Endodermal cell (in vitro differentiated cells): Measurements from ENCODE around the gene MEX3B. TPM values are rescaled to one million over a fixed set of nuclear protein-coding genes. Genes with fewer than 3 reads are reported as not detected.

Experiments
- DNase-seq: peaks from one replicate; pipeline ENCODE4 v3.0.0-alpha.2; 2017
- H3K27ac ChIP-seq: 2 replicates; pipeline ENCODE4 v1.5.1; 2013; ENCODE audit warnings: mild to moderate bottlenecking, low read depth, low read length, moderate library complexity
- H3K27me3 ChIP-seq: 2 replicates; pipeline ENCODE4 v1.6.1; 2013; ENCODE audit warnings: mild to moderate bottlenecking, low read length, moderate library complexity; ENCODE audit not compliant: insufficient read depth, control insufficient read depth, poor library complexity, severe bottlenecking
- H3K36me3 ChIP-seq: 2 replicates; pipeline ENCODE4 v1.7.0; 2013; ENCODE audit warnings: mild to moderate bottlenecking, low read length, moderate library complexity; ENCODE audit not compliant: control insufficient read depth, insufficient read depth
- H3K4me1 ChIP-seq: one replicate; pipeline ENCODE4 v1.7.0; 2013; ENCODE audit warnings: low read length; ENCODE audit not compliant: control insufficient read depth, insufficient read depth
- H3K4me3 ChIP-seq: 2 replicates; pipeline ENCODE4 v1.5.1; 2013; ENCODE audit warnings: mild to moderate bottlenecking, low read length, moderate library complexity
- H3K9ac ChIP-seq: 2 replicates; pipeline ENCODE4 v1.6.1; 2013; ENCODE audit warnings: mild to moderate bottlenecking, low read length, moderate library complexity; ENCODE audit not compliant: poor library complexity, severe bottlenecking; ENCODE audit errors: extremely low read depth
- H3K9me3 ChIP-seq: 2 replicates; pipeline ENCODE4 v1.6.1; 2013; ENCODE audit warnings: mild to moderate bottlenecking, low read length, moderate library complexity; ENCODE audit not compliant: control insufficient read depth
- H3K27ac Mint-ChIP-seq: 2 replicates; pipeline ENCODE4 v1.8.0; 2020; ENCODE audit warnings: mixed read lengths
- H3K27me3 Mint-ChIP-seq: 2 replicates; pipeline ENCODE4 v1.8.0; 2021; ENCODE audit warnings: mild to moderate bottlenecking, mixed read lengths; ENCODE audit not compliant: insufficient read depth
- H3K36me3 Mint-ChIP-seq: 2 replicates; pipeline ENCODE4 v1.8.0; 2020; ENCODE audit warnings: low read depth, mixed read lengths
- H3K4me1 Mint-ChIP-seq: 2 replicates; pipeline ENCODE4 v1.8.0; 2020; ENCODE audit warnings: mixed read lengths
- H3K4me3 Mint-ChIP-seq: 2 replicates; pipeline ENCODE4 v1.8.0; 2020; ENCODE audit warnings: mild to moderate bottlenecking, moderate library complexity, mixed read lengths
- H3K9me3 Mint-ChIP-seq: 2 replicates; pipeline ENCODE4 v1.8.0; 2020; ENCODE audit warnings: mild to moderate bottlenecking, mixed read lengths
- WGBS, 2 experiments: methylation state at CpG; one replicate each; pipeline versions ENCODE4 v1.1.5 to v1.1.7; 2013; ENCODE audit warnings: missing lambda C conversion rate in 2 of 2, mixed read lengths in 1 of 2; ENCODE audit not compliant: insufficient coverage in 1 of 2, insufficient read length in 1 of 2; 5-methylcytosine and 5-hydroxymethylcytosine counted together
- total RNA-seq, 2 donors: library from RNA; stranded (reverse); fragmentation: NEBNext Ultra II Directional in 1 of 2; extraction: Animal tissue kit (Norgen Biotek cat#: 25700) in 1 of 2; gene quantifications; 2 replicates in 1 of 2; 3 replicates in 1 of 2; pipeline ENCODE4 v1.2.1, GENCODE V29; 2021
- TF ChIP-seq, protein P1 (sequence below): fragments of 200-600 bp; sonication (generic); conservative IDR thresholded peaks from 2 replicates; pipeline ENCODE4 v1.5.0; 2021; ENCODE audit warnings: antibody characterized with exemption, mild to moderate bottlenecking

Gene MEX3B
- total RNA-seq, 2 donors from 2014 or later, result 3.4 to 5.1 TPM

DNA sequence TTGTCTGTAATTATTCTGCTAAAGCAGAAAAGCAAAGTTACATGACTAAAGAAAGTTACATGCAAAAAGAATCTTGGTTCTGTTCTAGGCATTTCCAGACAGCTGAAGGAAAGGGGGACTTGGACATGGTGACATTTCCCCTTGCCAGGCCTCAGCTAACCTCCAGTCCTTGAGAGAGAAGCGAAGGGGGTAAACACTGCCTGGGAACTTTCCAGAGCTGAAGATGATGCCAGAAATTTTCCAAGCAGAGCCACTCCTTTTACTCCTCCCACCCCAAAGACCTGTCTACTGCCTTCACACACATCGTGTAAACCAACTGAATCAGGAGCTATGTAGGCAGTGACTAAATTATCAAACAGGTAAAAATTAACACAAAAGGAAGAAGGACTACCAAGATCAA is 5.4 kb downstream of the MEX3B start:
- Histone ChIP-seq H3K27me3 (no peaks in the 10 kb centered on the region), H3K9ac (no peak overlapping the region), H3K27ac (no peak overlapping the region), H3K36me3 (peaks cover 19% of the 10 kb centered on the region), H3K4me1 (no peaks in the 10 kb centered on the region), H3K4me3 (no peak overlapping the region), H3K9me3 (no peaks in the 10 kb centered on the region)
- no peak overlapping the region for H3K27ac Mint-ChIP-seq
- TF ChIP-seq, protein P1, sequence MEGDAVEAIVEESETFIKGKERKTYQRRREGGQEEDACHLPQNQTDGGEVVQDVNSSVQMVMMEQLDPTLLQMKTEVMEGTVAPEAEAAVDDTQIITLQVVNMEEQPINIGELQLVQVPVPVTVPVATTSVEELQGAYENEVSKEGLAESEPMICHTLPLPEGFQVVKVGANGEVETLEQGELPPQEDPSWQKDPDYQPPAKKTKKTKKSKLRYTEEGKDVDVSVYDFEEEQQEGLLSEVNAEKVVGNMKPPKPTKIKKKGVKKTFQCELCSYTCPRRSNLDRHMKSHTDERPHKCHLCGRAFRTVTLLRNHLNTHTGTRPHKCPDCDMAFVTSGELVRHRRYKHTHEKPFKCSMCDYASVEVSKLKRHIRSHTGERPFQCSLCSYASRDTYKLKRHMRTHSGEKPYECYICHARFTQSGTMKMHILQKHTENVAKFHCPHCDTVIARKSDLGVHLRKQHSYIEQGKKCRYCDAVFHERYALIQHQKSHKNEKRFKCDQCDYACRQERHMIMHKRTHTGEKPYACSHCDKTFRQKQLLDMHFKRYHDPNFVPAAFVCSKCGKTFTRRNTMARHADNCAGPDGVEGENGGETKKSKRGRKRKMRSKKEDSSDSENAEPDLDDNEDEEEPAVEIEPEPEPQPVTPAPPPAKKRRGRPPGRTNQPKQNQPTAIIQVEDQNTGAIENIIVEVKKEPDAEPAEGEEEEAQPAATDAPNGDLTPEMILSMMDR, result no peak
- no peak overlapping the region for H3K4me3 Mint-ChIP-seq
- H3K36me3 Mint-ChIP-seq, result peaks cover 3% of the 10 kb centered on the region
- no peaks in the 10 kb centered on the region for H3K9me3 Mint-ChIP-seq
- 57 to 71% methylated on average over 1 to 2 of the region's 2 CpGs for WGBS, 2 experiments
- peaks cover 48% of the 10 kb centered on the region for H3K27me3 Mint-ChIP-seq
- no peak for DNase-seq
- peaks cover 14% of the 10 kb centered on the region for H3K4me1 Mint-ChIP-seq

DNA sequence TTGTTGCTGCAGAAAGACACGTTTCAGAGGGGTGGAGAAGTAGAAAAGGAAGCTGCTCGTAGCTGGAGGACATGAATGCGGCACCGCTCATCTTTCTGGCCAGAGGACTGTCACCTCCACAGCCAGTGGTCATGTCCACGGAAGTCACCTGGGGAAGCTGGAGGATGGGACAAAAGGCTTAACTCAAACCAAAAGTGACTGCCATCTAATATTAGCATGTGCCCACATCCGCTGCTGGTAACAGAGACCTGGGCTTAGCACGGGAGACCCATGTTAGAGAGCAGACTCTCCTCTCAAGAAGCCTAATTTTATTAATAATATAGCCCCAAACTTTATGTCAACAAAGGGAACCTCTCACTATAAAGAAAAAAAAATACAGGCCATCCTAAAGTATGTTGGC is 5.9 kb downstream of the MEX3B start:
- 92 to 94% methylated on average over 6 to 7 of the region's 7 CpGs for WGBS, 2 experiments
- TF ChIP-seq, protein P1, result no peak
- H3K27ac Mint-ChIP-seq, result no peak overlapping the region
- H3K4me1 Mint-ChIP-seq, result peaks cover 14% of the 10 kb centered on the region
- Histone ChIP-seq H3K9ac (no peak overlapping the region), H3K27ac (no peak overlapping the region), H3K36me3 (peaks cover 19% of the 10 kb centered on the region), H3K4me3 (no peak overlapping the region), H3K27me3 (no peaks in the 10 kb centered on the region), H3K4me1 (no peaks in the 10 kb centered on the region), H3K9me3 (no peaks in the 10 kb centered on the region)
- H3K27me3 Mint-ChIP-seq, result peaks cover 48% of the 10 kb centered on the region
- no peaks in the 10 kb centered on the region for H3K9me3 Mint-ChIP-seq
- H3K4me3 Mint-ChIP-seq, result no peak overlapping the region
- H3K36me3 Mint-ChIP-seq, result peaks cover 3% of the 10 kb centered on the region
- DNase-seq, result no peak

DNA sequence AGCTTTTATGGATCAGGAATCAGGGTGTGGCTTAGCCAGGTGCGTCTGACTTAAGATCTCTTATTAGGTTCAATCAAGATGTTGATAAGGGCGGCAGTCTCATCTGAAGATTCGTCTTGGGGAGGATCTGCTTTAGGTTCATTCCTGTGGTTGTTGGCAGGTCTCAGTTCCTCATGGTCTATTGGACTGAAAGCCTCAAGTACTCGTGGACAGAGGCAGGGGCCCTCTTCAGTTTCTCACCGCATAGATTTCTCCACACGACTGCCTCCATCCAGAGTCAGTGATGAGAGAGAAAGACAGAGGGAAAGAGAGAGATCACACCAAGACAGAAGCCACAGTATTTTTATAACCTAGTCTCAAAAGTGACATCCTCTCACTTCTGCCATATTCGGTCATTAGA is 9.4 kb downstream of the MEX3B start:
- peaks cover 9% of the 10 kb centered on the region for H3K4me1 Mint-ChIP-seq
- no peak overlapping the region for H3K4me3 Mint-ChIP-seq
- H3K27me3 Mint-ChIP-seq, result peaks cover 26% of the 10 kb centered on the region
- H3K27ac Mint-ChIP-seq, result no peak overlapping the region
- Histone ChIP-seq H3K9me3 (no peaks in the 10 kb centered on the region), H3K9ac (no peak overlapping the region), H3K27ac (no peak overlapping the region), H3K4me1 (no peaks in the 10 kb centered on the region), H3K36me3 (no peaks in the 10 kb centered on the region), H3K4me3 (no peak overlapping the region), H3K27me3 (no peaks in the 10 kb centered on the region)
- no peaks in the 10 kb centered on the region for H3K36me3 Mint-ChIP-seq
- no peak for DNase-seq
- TF ChIP-seq, protein P1, result no peak
- H3K9me3 Mint-ChIP-seq, result no peaks in the 10 kb centered on the region
- WGBS, 2 experiments, result 94 to 97% methylated on average over 6 to 7 of the region's 7 CpGs
